Vagina (tissue), 2 donors: ENCODE results near the gene ELL2. TPM values are rescaled to one million over a fixed set of nuclear protein-coding genes. Genes with fewer than 3 reads are reported as not detected.
A peak's percentile ranks its signal among the peaks of the same experiment; 100 is the strongest.

Experiments used
- DNase-seq, 2 donors: peaks; one replicate each; pipeline ENCODE4 v3.0.0-alpha.2; 2017; ENCODE audit errors: extremely low spot score in 2 of 2
- H3K27ac ChIP-seq: fragments of 200-600 bp; sonication (generic); one replicate; pipeline ENCODE4 v1.5.1; 2019
- H3K27me3 ChIP-seq: fragments of 200-600 bp; sonication (generic); one replicate; pipeline ENCODE4 v1.5.1; 2019
- H3K36me3 ChIP-seq, 2 donors: fragments of 200-600 bp; sonication (generic); one replicate each; pipeline ENCODE4 v1.5.1; 2017 to 2019
- H3K4me1 ChIP-seq: fragments of 200-600 bp; sonication (generic); one replicate; pipeline ENCODE4 v1.5.1; 2019
- H3K4me3 ChIP-seq, 2 donors: fragments of 200-600 bp; sonication (generic); 1 replicate in 1 of 2; 2 replicates in 1 of 2; pipeline ENCODE4 v1.5.1; 2016 to 2019
- H3K9me3 ChIP-seq: fragments of 200-600 bp; sonication (generic); one replicate; pipeline ENCODE4 v1.5.1; 2019
- POLR2A ChIP-seq, 2 donors: fragments of 450-650 bp; IDR thresholded peaks; one replicate each; pipeline ENCODE4 v1.6.1; 2017; ENCODE audit warnings: antibody characterized with exemption in 2 of 2, mild to moderate bottlenecking in 2 of 2, moderate library complexity in 2 of 2
- POLR2AphosphoS5 ChIP-seq, 2 donors: sonication (generic); formaldehyde crosslinking; IDR thresholded peaks; one replicate each; pipeline ENCODE4 v1.9.0; 2017; ENCODE audit warnings: antibody characterized with exemption in 2 of 2, mild to moderate bottlenecking in 2 of 2, low read depth in 1 of 2; ENCODE audit not compliant: insufficient read depth in 1 of 2
- intact Hi-C: fragments of 100-400 bp; cut with DNase I; formaldehyde crosslinking; loops from one replicate; pipeline ENCODE4 v1.15.1; 2023
- total RNA-seq: library from RNA; depleted of rRNA; stranded (reverse); fragments of >200 nt; gene quantifications from one replicate; pipeline ENCODE4 v1.2.3, GENCODE V29; 2016
- TF ChIP-seq, protein P1 (sequence below), 3 experiments: fragments of 450-650 bp in 2 of 3; fragments of 200-600 bp in 1 of 3; sonication (generic) in 1 of 3; IDR thresholded peaks; one replicate each; pipeline ENCODE4 v1.5.1; 2017 to 2019; ENCODE audit warnings: antibody characterized with exemption in 3 of 3, mild to moderate bottlenecking in 2 of 3, moderate library complexity in 2 of 3

ELL2 gene
- total RNA-seq, 1 donor from 2014 or later = 113 TPM

DNA sequence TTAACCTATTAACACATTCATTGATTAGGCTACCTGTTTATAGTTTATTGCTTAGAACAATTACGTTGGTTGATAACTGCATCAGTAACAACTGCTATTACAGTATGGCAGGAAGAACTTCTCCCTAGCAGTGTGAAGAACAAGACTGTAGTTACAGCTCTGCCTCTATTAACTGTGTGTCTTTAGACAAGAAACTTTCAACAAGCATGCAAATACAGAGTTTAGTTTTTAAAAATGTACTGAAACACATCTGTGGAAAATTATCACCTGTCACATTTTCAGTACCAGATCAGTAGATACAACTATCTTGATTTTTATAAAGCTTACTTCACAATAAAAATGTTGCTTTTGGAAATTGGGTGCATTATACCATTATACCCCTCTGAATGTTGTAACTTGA is 22.2 kb downstream of the ELL2 start:
- Histone ChIP-seq H3K4me3 (no peak overlapping the region), H3K27ac (no peak overlapping the region), H3K9me3 (no peaks in the 10 kb centered on the region), H3K27me3 (no peaks in the 10 kb centered on the region), H3K4me1 (peaks cover 48% of the 10 kb centered on the region), H3K36me3 (no peaks in the 10 kb centered on the region)
- intact Hi-C loops = no loop called here
- DNase-seq = no peak
- TF ChIP-seq POLR2A (IDR thresholded peaks at IDR 0.05) (no peak), POLR2AphosphoS5 (IDR thresholded peaks at IDR 0.05; ENCODE audit: insufficient read depth in 1 of 2, low read depth in 1 of 2) (no peak)
- TF ChIP-seq, protein P1, sequence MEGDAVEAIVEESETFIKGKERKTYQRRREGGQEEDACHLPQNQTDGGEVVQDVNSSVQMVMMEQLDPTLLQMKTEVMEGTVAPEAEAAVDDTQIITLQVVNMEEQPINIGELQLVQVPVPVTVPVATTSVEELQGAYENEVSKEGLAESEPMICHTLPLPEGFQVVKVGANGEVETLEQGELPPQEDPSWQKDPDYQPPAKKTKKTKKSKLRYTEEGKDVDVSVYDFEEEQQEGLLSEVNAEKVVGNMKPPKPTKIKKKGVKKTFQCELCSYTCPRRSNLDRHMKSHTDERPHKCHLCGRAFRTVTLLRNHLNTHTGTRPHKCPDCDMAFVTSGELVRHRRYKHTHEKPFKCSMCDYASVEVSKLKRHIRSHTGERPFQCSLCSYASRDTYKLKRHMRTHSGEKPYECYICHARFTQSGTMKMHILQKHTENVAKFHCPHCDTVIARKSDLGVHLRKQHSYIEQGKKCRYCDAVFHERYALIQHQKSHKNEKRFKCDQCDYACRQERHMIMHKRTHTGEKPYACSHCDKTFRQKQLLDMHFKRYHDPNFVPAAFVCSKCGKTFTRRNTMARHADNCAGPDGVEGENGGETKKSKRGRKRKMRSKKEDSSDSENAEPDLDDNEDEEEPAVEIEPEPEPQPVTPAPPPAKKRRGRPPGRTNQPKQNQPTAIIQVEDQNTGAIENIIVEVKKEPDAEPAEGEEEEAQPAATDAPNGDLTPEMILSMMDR (IDR thresholded peaks at IDR 0.05) = no peak

DNA sequence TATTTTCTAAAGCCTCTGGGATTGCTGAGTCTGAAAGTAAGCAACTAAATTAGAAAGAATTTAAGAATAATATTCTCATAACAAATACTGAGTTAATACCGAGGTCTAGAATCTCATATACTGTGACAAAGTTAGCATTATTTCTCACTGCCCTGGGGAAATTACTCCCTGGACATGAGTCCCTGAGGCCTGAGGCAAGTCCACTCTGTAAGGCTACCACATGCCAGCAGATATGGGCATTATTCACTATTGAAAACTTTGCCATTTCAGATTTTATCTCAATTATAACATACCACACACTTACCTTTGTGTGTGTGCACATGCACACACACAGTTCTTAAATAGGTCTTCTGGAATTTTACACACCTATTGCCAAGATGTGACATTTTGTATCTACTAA is 22.9 kb downstream of the ELL2 start:
- Histone ChIP-seq H3K27ac (no peak overlapping the region), H3K36me3 (no peaks in the 10 kb centered on the region), H3K9me3 (no peaks in the 10 kb centered on the region), H3K4me3 (no peak overlapping the region), H3K4me1 (peaks cover 48% of the 10 kb centered on the region), H3K27me3 (no peaks in the 10 kb centered on the region)
- TF ChIP-seq POLR2A (IDR thresholded peaks at IDR 0.05) (no peak), POLR2AphosphoS5 (IDR thresholded peaks at IDR 0.05; ENCODE audit: insufficient read depth in 1 of 2, low read depth in 1 of 2) (no peak)
- TF ChIP-seq, protein P1 (IDR thresholded peaks at IDR 0.05) = no peak
- no peak for DNase-seq
- intact Hi-C loops = no loop called here

DNA sequence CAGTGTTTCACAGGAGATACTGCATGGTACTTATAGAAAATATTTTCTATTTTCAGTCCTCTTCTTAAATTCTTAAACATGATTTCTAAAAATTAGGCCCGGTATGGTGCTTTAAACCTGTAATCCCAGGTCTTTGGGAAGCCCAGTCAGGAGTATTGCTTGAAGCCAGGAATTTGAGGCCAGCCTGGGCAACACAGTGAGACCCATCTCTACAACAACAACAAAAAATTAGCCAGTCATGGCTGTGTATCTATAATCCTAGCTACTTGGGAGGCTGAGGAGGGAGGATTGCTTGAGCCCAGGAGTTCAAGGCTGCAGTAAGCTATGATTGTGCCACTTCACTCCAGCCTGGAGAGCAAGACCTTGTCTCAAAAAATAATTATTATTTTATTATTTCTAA is 23.3 kb downstream of the ELL2 start:
- no peaks in the 10 kb centered on the region for H3K27me3 ChIP-seq
- H3K36me3 ChIP-seq = no peaks in the 10 kb centered on the region
- DNase-seq = no peak
- H3K4me1 ChIP-seq = peaks cover 48% of the 10 kb centered on the region
- intact Hi-C loops = no loop called here
- no peaks in the 10 kb centered on the region for H3K9me3 ChIP-seq
- H3K4me3 ChIP-seq = no peak overlapping the region
- no peak for TF ChIP-seq POLR2AphosphoS5 (IDR thresholded peaks at IDR 0.05; ENCODE audit: insufficient read depth in 1 of 2, low read depth in 1 of 2)
- peak overlapping the region; percentile 32 for H3K27ac ChIP-seq

DNA sequence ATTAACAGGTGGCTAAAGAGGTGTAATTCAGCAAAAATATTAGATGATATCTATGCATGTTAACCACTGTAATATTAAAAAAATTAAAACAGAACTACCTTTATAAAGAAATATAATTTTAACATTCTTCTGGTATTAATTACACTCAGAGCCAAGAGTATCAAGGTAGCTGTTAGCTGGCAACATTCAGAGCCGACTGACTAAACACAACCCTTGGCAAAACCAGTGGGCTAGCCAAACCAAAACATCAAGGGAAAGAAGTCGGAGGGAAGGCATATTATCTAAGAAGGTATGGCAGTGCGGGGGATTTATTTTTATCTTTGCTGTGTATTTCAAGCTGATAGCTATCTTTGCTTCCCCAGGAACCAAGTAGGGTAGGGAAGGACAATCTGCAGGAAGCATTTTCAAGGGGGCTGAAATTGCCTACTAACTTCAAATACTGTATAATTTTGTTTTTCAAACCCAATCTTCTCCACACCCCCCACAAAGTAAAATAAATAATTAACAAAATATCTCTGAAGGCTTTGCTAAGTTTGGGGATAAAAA is 24.0 kb downstream of the ELL2 start:
- intact Hi-C loops = no loop called here

DNA sequence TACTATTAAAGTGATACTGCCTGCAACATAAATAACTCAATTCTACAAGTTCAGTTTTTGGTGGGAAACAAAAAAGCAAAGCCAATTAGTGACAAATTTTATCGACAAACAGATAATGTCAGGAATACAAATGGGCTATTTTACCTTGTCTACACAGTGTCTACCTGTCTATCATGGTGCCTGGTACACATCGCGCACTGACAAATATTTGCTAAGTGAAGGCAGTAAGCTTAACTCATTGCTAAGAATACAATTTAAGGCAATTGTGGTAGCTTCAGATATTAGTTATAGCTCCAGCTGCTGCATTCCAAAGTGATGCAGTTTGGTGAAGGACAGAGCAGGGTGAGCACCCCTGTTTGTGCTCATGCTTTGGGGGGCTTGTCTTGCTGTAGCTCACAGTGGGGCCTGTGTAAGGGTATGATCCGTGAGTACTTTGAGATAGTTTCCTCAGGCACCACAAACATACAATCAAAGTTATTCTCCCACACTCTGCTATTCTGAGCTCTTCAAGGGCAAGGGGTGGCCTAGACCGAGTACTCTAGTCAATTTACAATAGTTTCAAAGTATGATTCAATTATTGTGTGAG is 24.7 kb downstream of the ELL2 start:
- Histone ChIP-seq H3K4me3 (no peak overlapping the region), H3K27me3 (no peaks in the 10 kb centered on the region), H3K36me3 (no peaks in the 10 kb centered on the region), H3K9me3 (no peaks in the 10 kb centered on the region), H3K4me1 (peaks cover 46% of the 10 kb centered on the region), H3K27ac (no peak overlapping the region)
- TF ChIP-seq POLR2A (IDR thresholded peaks at IDR 0.05) (no peak), POLR2AphosphoS5 (IDR thresholded peaks at IDR 0.05; ENCODE audit: insufficient read depth in 1 of 2, low read depth in 1 of 2) (no peak)
- TF ChIP-seq, protein P1 (IDR thresholded peaks at IDR 0.05) = no peak
- intact Hi-C loops = no loop called here
- DNase-seq = no peak

More for the DNA sequence above, 24.0 kb downstream of the ELL2 start:
- no peak overlapping the region for H3K4me3 ChIP-seq
- H3K4me1 ChIP-seq = peaks cover 48% of the 10 kb centered on the region
- H3K9me3 ChIP-seq = no peaks in the 10 kb centered on the region
- no peak overlapping the region for H3K27ac ChIP-seq
- no peak for DNase-seq
- H3K36me3 ChIP-seq = no peaks in the 10 kb centered on the region
- no peaks in the 10 kb centered on the region for H3K27me3 ChIP-seq
- no peak for TF ChIP-seq POLR2A (IDR thresholded peaks at IDR 0.05)
- TF ChIP-seq POLR2AphosphoS5 (IDR thresholded peaks at IDR 0.05; ENCODE audit: insufficient read depth in 1 of 2, low read depth in 1 of 2) = no peak
- TF ChIP-seq, protein P1 (IDR thresholded peaks at IDR 0.05) = no peak
